RWPE1 (cell line): Measurements from ENCODE around the gene TTC39A.

Source experiments
- CTCF ChIA-PET: fragments of 350-600 bp; sonication (Branson Sonifier 250); formaldehyde crosslinking; extraction: SDS; loops from one replicate; lab custom pipeline; 2021; lab: Yijun Ruan, JAX
- POLR2A ChIA-PET: fragments of 400-600 bp; formaldehyde crosslinking; extraction: SDS; loops from one replicate; lab custom pipeline; 2020; ENCODE audit warnings: antibody characterized with exemption; ENCODE audit not compliant: low non-redundant PET; lab: Yijun Ruan, JAX
- DNase-seq: peaks from one replicate; pipeline ENCODE4 v3.0.0; 2012; ENCODE audit warnings: low spot score
- H3K27ac ChIP-seq: fragments of 450-650 bp; 2 replicates; pipeline ENCODE4 v1.5.1; 2017
- TF ChIP-seq, protein P1 (sequence below): fragments of 450-650 bp; conservative IDR thresholded peaks from 2 replicates; pipeline ENCODE4 v1.5.1; 2017; ENCODE audit warnings: low read depth, mild to moderate bottlenecking

The TTC39A gene

GRCh38 chr1:51359879-51360278 is 29.5 kb upstream of the TTC39A start:
- H3K27ac ChIP-seq: no peak overlapping the region
- TF ChIP-seq, protein P1, sequence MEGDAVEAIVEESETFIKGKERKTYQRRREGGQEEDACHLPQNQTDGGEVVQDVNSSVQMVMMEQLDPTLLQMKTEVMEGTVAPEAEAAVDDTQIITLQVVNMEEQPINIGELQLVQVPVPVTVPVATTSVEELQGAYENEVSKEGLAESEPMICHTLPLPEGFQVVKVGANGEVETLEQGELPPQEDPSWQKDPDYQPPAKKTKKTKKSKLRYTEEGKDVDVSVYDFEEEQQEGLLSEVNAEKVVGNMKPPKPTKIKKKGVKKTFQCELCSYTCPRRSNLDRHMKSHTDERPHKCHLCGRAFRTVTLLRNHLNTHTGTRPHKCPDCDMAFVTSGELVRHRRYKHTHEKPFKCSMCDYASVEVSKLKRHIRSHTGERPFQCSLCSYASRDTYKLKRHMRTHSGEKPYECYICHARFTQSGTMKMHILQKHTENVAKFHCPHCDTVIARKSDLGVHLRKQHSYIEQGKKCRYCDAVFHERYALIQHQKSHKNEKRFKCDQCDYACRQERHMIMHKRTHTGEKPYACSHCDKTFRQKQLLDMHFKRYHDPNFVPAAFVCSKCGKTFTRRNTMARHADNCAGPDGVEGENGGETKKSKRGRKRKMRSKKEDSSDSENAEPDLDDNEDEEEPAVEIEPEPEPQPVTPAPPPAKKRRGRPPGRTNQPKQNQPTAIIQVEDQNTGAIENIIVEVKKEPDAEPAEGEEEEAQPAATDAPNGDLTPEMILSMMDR: no peak
- POLR2A ChIA-PET: no interaction called here
- DNase-seq: no peak
- CTCF ChIA-PET: no interaction called here

GRCh38 chr1:51355382-51355781 is 25.0 kb upstream of the TTC39A start:
- no peak for DNase-seq
- H3K27ac ChIP-seq: no peak overlapping the region
- ChIA-PET CTCF (interaction anchor here (0.6 kb wide), 1 partner anchor 11 kb away, joined by 3 read pairs; no protein-coding TSS in a partner anchor), POLR2A (no interaction called here)
- TF ChIP-seq, protein P1: no peak

DNA sequence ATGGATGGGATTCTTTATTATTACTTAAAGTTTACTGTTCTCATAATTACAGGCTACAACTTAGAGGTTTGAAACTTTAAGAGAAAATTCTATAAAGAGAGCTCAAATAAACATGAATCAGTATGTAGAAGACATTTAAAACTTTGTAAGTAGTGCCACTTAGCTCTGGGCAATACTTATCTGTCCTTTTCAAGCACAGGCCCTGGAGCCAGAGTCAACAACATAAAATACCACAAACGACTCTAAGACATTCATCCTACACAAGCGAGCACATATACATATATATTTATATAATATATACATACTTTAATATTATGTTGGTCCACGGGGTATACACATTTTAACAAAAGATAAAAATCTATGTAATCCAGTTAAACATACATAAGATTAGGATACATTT is 24.1 kb upstream of the TTC39A start:
- no peak for DNase-seq
- no peak overlapping the region for H3K27ac ChIP-seq
- POLR2A ChIA-PET: no interaction called here
- TF ChIP-seq, protein P1: no peak
- CTCF ChIA-PET: interaction anchor here (0.7 kb wide), 1 partner anchor 168 kb away, joined by 3 read pairs; no protein-coding TSS in a partner anchor

- ChIA-PET CTCF (no interaction called here), POLR2A (no interaction called here)
Measured at GRCh38 chr1:51351907-51352306, 21.5 kb upstream of the TTC39A start.

DNA sequence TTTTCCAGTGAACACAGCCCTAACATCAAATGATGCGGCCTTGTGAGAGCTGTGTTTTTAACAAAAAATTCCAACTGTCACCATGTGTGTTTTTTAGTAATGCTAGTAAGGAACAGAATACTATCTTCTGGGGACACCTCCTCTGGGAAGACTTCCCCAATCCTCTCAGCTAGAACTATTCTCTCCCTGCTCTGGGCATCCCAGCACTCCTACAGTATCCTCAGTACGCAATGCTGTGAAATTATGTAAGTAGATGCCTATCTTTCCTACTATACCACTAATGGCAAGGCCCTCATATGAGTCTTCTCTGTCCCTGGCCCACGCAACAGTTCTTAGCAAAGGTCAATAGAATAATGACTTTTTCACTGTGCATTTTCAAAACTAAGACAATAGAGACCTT is 19.5 kb upstream of the TTC39A start:
- no peak overlapping the region for H3K27ac ChIP-seq
- CTCF ChIA-PET: no interaction called here
- DNase-seq: no peak
- POLR2A ChIA-PET: no interaction called here
- TF ChIP-seq, protein P1: no peak

More at GRCh38 chr1:51351907-51352306, 21.5 kb upstream of the TTC39A start:
- no peak for DNase-seq
- no peak overlapping the region for H3K27ac ChIP-seq
- TF ChIP-seq, protein P1: no peak

GRCh38 chr1:51348147-51348527 is 17.8 kb upstream of the TTC39A start:
- H3K27ac ChIP-seq: no peak overlapping the region
- TF ChIP-seq, protein P1: no peak
- no peak for DNase-seq
- POLR2A ChIA-PET: no interaction called here
- CTCF ChIA-PET: interaction anchor here (0.6 to 0.7 kb wide), 2 partner anchors 104 to 224 kb away, joined by 3 read pairs; no protein-coding TSS in a partner anchor
